ENCODE data around the gene COX7C. TPM values are rescaled to one million over a fixed set of nuclear protein-coding genes. Genes with fewer than 3 reads are reported as not detected.
"Not testable (repeated sequence)": the region's sequence is repeated elsewhere in the genome, so short reads cannot be mapped to it uniquely, and the experiment has no call there.

The COX7C gene, protein sequence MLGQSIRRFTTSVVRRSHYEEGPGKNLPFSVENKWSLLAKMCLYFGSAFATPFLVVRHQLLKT
- 100 to 1,000 TPM; 467 to 482 TPM for total RNA-seq
- polyA plus RNA-seq (2013, experiment 1 of 2): 693 TPM
- 666 TPM for polyA plus RNA-seq (2013, experiment 2 of 2)
- total RNA-seq: 107 to 243 (median 191) reads per million in 172 experiments

- TF ChIP-seq CTCF (IDR thresholded peaks at IDR 0.05): no peak
- CTCF ChIA-PET: no interaction called here
- H3K36me3 Mint-ChIP-seq (ENCODE audit: low read depth): peaks cover 55% of the 10 kb centered on the region
Observed at GRCh38 chr5:86617756-86618576, at the start of gene COX7C. Gene COX7C (plus strand): TSS chr5:86617941. CDS start chr5:86618056, 115 bp downstream.

DNA sequence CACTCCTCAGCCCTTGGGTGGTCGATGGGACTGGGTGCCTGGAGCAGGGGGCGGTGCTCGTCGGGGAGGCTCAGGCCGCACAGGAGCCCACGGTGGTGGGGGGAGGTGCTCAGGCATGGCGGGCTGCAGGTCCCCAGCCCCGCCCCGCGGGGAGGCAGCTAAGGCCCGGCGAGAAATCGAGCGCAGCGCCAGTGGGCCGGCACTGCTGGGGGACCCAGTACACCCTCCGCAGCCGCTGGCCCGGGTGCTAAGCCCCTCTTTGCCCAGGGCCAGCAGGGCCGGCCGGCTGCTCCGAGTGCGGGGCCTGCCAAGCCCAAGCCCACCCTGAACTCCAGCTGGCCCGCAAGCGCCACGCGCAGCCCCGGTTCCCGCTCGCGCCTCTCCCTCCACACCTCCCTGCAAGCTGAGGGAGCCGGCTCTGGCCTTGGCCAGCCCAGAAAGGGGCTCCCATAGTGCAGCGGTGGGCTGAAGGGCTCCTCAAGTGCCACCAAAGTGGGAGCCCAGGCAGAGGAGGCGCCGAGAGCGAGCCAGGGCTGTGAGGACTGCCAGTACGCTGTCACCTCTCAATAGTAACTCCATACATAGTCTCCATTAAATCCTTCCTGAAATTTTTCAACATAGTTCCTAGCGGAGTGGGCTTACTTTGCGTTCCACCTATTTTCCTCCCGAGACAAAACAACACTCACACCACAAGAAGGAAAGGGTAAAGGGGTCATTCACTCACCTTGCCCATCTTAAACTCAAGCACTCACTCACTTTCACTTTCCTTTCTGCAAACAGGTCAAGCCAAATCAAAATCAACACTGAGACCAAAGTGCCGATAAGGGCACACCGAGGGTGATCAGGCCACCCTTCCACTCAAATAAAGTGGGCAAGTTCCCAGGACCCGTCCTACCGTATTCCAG, 48.0 kb upstream of the COX7C start:
- intact Hi-C loops (cut with DNase I, micrococcal nuclease); H3K9me3 ChIP-seq (ENCODE audit: control insufficient read depth in 1 of 2, insufficient read depth in 1 of 2, low read length in 2 of 2); H3K4me3 Mint-ChIP-seq; H3K9me3 Mint-ChIP-seq; H3K27ac ChIP-seq (ENCODE audit: low read depth in 1 of 2, low read length in 2 of 2); H3K36me3 Mint-ChIP-seq (ENCODE audit: low read depth); H3K36me3 ChIP-seq (ENCODE audit: insufficient read depth, low read length); H3K4me1 ChIP-seq (ENCODE audit: insufficient read depth, low read length); H3K27ac Mint-ChIP-seq; H3K4me1 Mint-ChIP-seq (ENCODE audit: low read depth); H3K4me3 ChIP-seq (ENCODE audit: low read length); POLR2A ChIA-PET; ATAC-seq (ENCODE audit: poor library complexity); H3K27me3 ChIP-seq (ENCODE audit: control insufficient read depth in 1 of 2, insufficient read depth in 2 of 2, low read length in 2 of 2); H3K27me3 Mint-ChIP-seq; DNase-seq; CTCF ChIA-PET: not testable (repeated sequence)

More at GRCh38 chr5:86617756-86618576, at the start of gene COX7C:
- H3K4me3 ChIP-seq (ENCODE audit: low read length): peak within 1 kb of the TSS; percentile 79
- Mint-ChIP-seq H3K4me1 (ENCODE audit: low read depth) (peaks cover 39% of the 10 kb centered on the region), H3K27me3 (peaks cover 17% of the 10 kb centered on the region), H3K27ac (peak within 1 kb of the TSS; percentile 98), H3K4me3 (peak within 1 kb of the TSS; percentile 93), H3K9me3 (peaks cover 2% of the 10 kb centered on the region)
- ATAC-seq (ENCODE audit: poor library complexity) (peak; percentile 93), DNase-seq (peak; percentile 84 to 98 (median 90))
- H3K4me1 ChIP-seq (ENCODE audit: insufficient read depth, low read length): peaks cover 14% of the 10 kb centered on the region
- intact Hi-C loops (cut with DNase I, micrococcal nuclease): loop anchor here in 1 of 2 experiments (5.0 kb wide), 2 partner anchors 794 to 1649 kb away; partner anchors contain the start of genes CCNH and TMEM161B
- H3K36me3 ChIP-seq (ENCODE audit: insufficient read depth, low read length): peaks cover 29% of the 10 kb centered on the region
- POLR2A ChIA-PET: interaction anchor here (0.5 to 1.2 kb wide), 3 partner anchors 10 to 795 kb away, joined by 3 to 9 read pairs (median 3); partner anchors contain the start of gene CCNH
- H3K27ac ChIP-seq (ENCODE audit: low read depth in 1 of 2, low read length in 2 of 2): peak within 1 kb of the TSS; percentile 92 to 94
- H3K9me3 ChIP-seq (ENCODE audit: control insufficient read depth in 1 of 2, insufficient read depth in 1 of 2, low read length in 2 of 2): no peaks in the 10 kb centered on the region
- H3K27me3 ChIP-seq (ENCODE audit: control insufficient read depth in 1 of 2, insufficient read depth in 2 of 2, low read length in 2 of 2): peaks cover 0 to 8% of the 10 kb centered on the region in 2 experiments

GRCh38 chr5:86570427-86571083, 47.2 kb upstream of the COX7C start:
- ChIA-PET CTCF (no interaction called here), POLR2A (no interaction called here)
- TF ChIP-seq CTCF (IDR thresholded peaks at IDR 0.05): no peak
- intact Hi-C loops (cut with DNase I, micrococcal nuclease): no loop called here
- no peaks in the 10 kb centered on the region for H3K9me3 ChIP-seq (ENCODE audit: control insufficient read depth in 1 of 2, insufficient read depth in 1 of 2, low read length in 2 of 2)
- no peaks in the 10 kb centered on the region for H3K36me3 ChIP-seq (ENCODE audit: insufficient read depth, low read length)
- H3K4me3 ChIP-seq (ENCODE audit: low read length): no peak overlapping the region
- ATAC-seq (ENCODE audit: poor library complexity) (no peak), DNase-seq (no peak)
- no peaks in the 10 kb centered on the region for H3K27me3 Mint-ChIP-seq
- H3K27me3 ChIP-seq (ENCODE audit: control insufficient read depth in 1 of 2, insufficient read depth in 2 of 2, low read length in 2 of 2): no peaks in the 10 kb centered on the region
- H3K27ac ChIP-seq (ENCODE audit: low read depth in 1 of 2, low read length in 2 of 2): no peak overlapping the region
- H3K27ac Mint-ChIP-seq: no peak overlapping the region
- H3K36me3 Mint-ChIP-seq (ENCODE audit: low read depth): no peaks in the 10 kb centered on the region
- no peak overlapping the region for H3K4me3 Mint-ChIP-seq
- H3K9me3 Mint-ChIP-seq: no peaks in the 10 kb centered on the region
- no peaks in the 10 kb centered on the region for H3K4me1 Mint-ChIP-seq (ENCODE audit: low read depth)
- no peaks in the 10 kb centered on the region for H3K4me1 ChIP-seq (ENCODE audit: insufficient read depth, low read length)

DNA sequence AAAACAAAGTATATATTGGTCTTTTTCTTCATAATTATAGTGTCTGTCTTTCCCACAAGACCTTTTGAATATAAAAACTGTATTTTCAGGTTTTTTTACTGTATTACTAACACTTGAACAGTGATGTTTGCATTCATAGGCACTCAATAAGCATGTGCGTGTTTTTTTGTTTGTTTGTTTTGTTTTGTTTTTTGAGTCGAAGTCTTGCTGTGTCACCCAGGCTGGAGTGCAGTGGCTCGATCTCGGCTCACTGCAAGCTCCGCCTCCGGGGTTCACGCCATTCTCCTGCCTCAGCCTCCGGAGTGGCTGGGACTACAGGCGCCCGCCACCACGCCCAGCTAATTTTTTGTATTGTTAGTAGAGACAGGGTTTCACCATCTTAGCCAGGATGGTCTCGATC, 46.6 kb upstream of the COX7C start:
- H3K36me3 Mint-ChIP-seq (ENCODE audit: low read depth); H3K9me3 Mint-ChIP-seq; H3K4me1 Mint-ChIP-seq (ENCODE audit: low read depth); H3K27me3 ChIP-seq (ENCODE audit: control insufficient read depth in 1 of 2, insufficient read depth in 2 of 2, low read length in 2 of 2); CTCF ChIA-PET; POLR2A ChIA-PET; H3K27ac Mint-ChIP-seq; H3K27me3 Mint-ChIP-seq; H3K4me1 ChIP-seq (ENCODE audit: insufficient read depth, low read length); H3K36me3 ChIP-seq (ENCODE audit: insufficient read depth, low read length); DNase-seq; H3K9me3 ChIP-seq (ENCODE audit: control insufficient read depth in 1 of 2, insufficient read depth in 1 of 2, low read length in 2 of 2); H3K27ac ChIP-seq (ENCODE audit: low read depth in 1 of 2, low read length in 2 of 2); ATAC-seq (ENCODE audit: poor library complexity); H3K4me3 ChIP-seq (ENCODE audit: low read length); intact Hi-C loops (cut with DNase I, micrococcal nuclease); H3K4me3 Mint-ChIP-seq: not testable (repeated sequence)

Measured in CD4-positive, alpha-beta T cell (primary cell).